H9 (cell line): ENCODE data around the gene HS6ST1. TPM values are rescaled to one million over a fixed set of nuclear protein-coding genes. Genes with fewer than 3 reads are reported as not detected.

Source experiments
- DNase-seq: peaks from one replicate; pipeline ENCODE4 v3.0.0-alpha.2; 2017
- H2AFZ ChIP-seq: one replicate; pipeline ENCODE4 v1.6.1; 2013; ENCODE audit warnings: mild to moderate bottlenecking, low read length, control low read depth, moderate library complexity
- H2AK5ac ChIP-seq: 2 replicates; pipeline ENCODE4 v1.6.1; 2013; ENCODE audit warnings: low read length, control low read depth, mixed read lengths; ENCODE audit not compliant: insufficient read length
- H2BK120ac ChIP-seq: one replicate; pipeline ENCODE4 v1.6.1; 2013; ENCODE audit warnings: low read depth, mild to moderate bottlenecking, low read length, control low read depth, inconsistent platforms; ENCODE audit not compliant: poor library complexity, severe bottlenecking
- H2BK12ac ChIP-seq: 2 replicates; pipeline ENCODE4 v1.6.1; 2013; ENCODE audit warnings: low read length, control low read depth, mixed read lengths, low read depth; ENCODE audit not compliant: insufficient read length
- H2BK15ac ChIP-seq: 2 replicates; pipeline ENCODE4 v1.6.1; 2013; ENCODE audit warnings: low read depth, low read length, control low read depth
- H2BK20ac ChIP-seq: one replicate; pipeline ENCODE4 v1.6.1; 2013; ENCODE audit warnings: low read depth, mild to moderate bottlenecking, low read length, control low read depth, inconsistent platforms; ENCODE audit not compliant: poor library complexity, severe bottlenecking
- H2BK5ac ChIP-seq: 2 replicates; pipeline ENCODE4 v1.6.1; 2013; ENCODE audit warnings: low read length, control low read depth, mixed read lengths; ENCODE audit not compliant: insufficient read length
- H3K14ac ChIP-seq: 2 replicates; pipeline ENCODE4 v1.6.1; 2013; ENCODE audit warnings: low read length, control low read depth; ENCODE audit not compliant: insufficient read depth
- H3K18ac ChIP-seq: 2 replicates; pipeline ENCODE4 v1.6.1; 2013; ENCODE audit warnings: low read depth, mild to moderate bottlenecking, mixed read lengths, low read length, control low read depth; ENCODE audit not compliant: insufficient read length
- H3K23ac ChIP-seq: 2 replicates; pipeline ENCODE4 v1.6.1; 2013; ENCODE audit warnings: low read length, control low read depth, mixed read lengths, low read depth; ENCODE audit not compliant: insufficient read length
- H3K23me2 ChIP-seq: 2 replicates; pipeline ENCODE4 v1.6.1; 2013; ENCODE audit warnings: low read depth, mild to moderate bottlenecking, mixed read lengths, low read length, control low read depth; ENCODE audit not compliant: insufficient read length, poor library complexity, severe bottlenecking
- H3K27ac ChIP-seq: 2 replicates; pipeline ENCODE4 v1.5.1; 2013; ENCODE audit warnings: low read length, control low read depth, mixed read lengths, low read depth; ENCODE audit not compliant: insufficient read length
- H3K27me3 ChIP-seq: 2 replicates; pipeline ENCODE4 v1.6.1; 2013; ENCODE audit warnings: low read length, control low read depth, inconsistent platforms; ENCODE audit not compliant: insufficient read depth
- H3K4ac ChIP-seq: 2 replicates; pipeline ENCODE4 v1.6.1; 2013; ENCODE audit warnings: low read depth, mild to moderate bottlenecking, control low read depth, inconsistent platforms, low read length, moderate library complexity
- H3K4me1 ChIP-seq: 2 replicates; pipeline ENCODE4 v1.6.1; 2013; ENCODE audit warnings: low read length, control low read depth, inconsistent platforms; ENCODE audit not compliant: insufficient read depth
- H3K4me2 ChIP-seq: 2 replicates; pipeline ENCODE4 v1.6.1; 2013; ENCODE audit warnings: low read length, control low read depth, mixed read lengths; ENCODE audit not compliant: insufficient read length, insufficient read depth
- H3K56ac ChIP-seq: 2 replicates; pipeline ENCODE4 v1.6.1; 2013; ENCODE audit warnings: low read depth, mild to moderate bottlenecking, mixed read lengths, low read length, control low read depth; ENCODE audit not compliant: insufficient read length
- H3K79me1 ChIP-seq: 2 replicates; pipeline ENCODE4 v1.6.1; 2013; ENCODE audit warnings: low read depth, mild to moderate bottlenecking, moderate library complexity, low read length, control low read depth, inconsistent platforms; ENCODE audit not compliant: insufficient read depth, poor library complexity, severe bottlenecking
- H3K79me2 ChIP-seq: 2 replicates; pipeline ENCODE4 v1.6.1; 2013; ENCODE audit warnings: low read length, control low read depth, inconsistent platforms; ENCODE audit not compliant: insufficient read depth
- H3K9ac ChIP-seq: 2 replicates; pipeline ENCODE4 v1.6.1; 2013; ENCODE audit warnings: low read length, control low read depth, mixed read lengths; ENCODE audit not compliant: insufficient read length; ENCODE audit errors: extremely low read depth
- H3K9me3 ChIP-seq: one replicate; pipeline ENCODE4 v1.6.1; 2013; ENCODE audit warnings: low read depth, low read length, inconsistent platforms; ENCODE audit not compliant: control insufficient read depth
- H3T11ph ChIP-seq: one replicate; pipeline ENCODE4 v1.6.1; 2013; ENCODE audit warnings: mild to moderate bottlenecking, low read length, control low read depth, inconsistent platforms
- H4K20me1 ChIP-seq: one replicate; pipeline ENCODE4 v1.6.1; 2013; ENCODE audit not compliant: control insufficient read depth, insufficient read length, insufficient read depth
- H4K5ac ChIP-seq: 2 replicates; pipeline ENCODE4 v1.6.1; 2013; ENCODE audit warnings: low read depth, mild to moderate bottlenecking, mixed read lengths, low read length, control low read depth; ENCODE audit not compliant: insufficient read length
- H4K8ac ChIP-seq: replicated peaks from 2 replicates; pipeline ENCODE4 v1.6.1; 2013; ENCODE audit warnings: low read length, control low read depth, mixed read lengths, low read depth; ENCODE audit not compliant: insufficient read length
- H4K91ac ChIP-seq: 2 replicates; pipeline ENCODE4 v1.6.1; 2013; ENCODE audit warnings: low read depth, mild to moderate bottlenecking, moderate library complexity, mixed read lengths, low read length, control low read depth; ENCODE audit not compliant: insufficient read length
- H3K27ac Mint-ChIP-seq, 3 experiments: 2 replicates in 2 of 3; 3 replicates in 1 of 3; pipeline ENCODE4 v1.8.0; 2020 to 2021; ENCODE audit warnings: mixed read lengths in 3 of 3, mild to moderate bottlenecking in 1 of 3, moderate library complexity in 1 of 3
- H3K27me3 Mint-ChIP-seq: 2 replicates; pipeline ENCODE4 v1.8.0; 2021; ENCODE audit warnings: low read depth, mild to moderate bottlenecking, moderate library complexity, mixed read lengths
- H3K36me3 Mint-ChIP-seq, 3 experiments: 2 replicates in 2 of 3; 3 replicates in 1 of 3; pipeline ENCODE4 v1.8.0; 2020 to 2021; ENCODE audit warnings: low read depth in 3 of 3, mixed read lengths in 3 of 3; ENCODE audit not compliant: insufficient read depth in 1 of 3
- H3K4me1 Mint-ChIP-seq, 2 experiments: 2 replicates each; pipeline ENCODE4 v1.8.0; 2020; ENCODE audit warnings: mixed read lengths in 2 of 2
- H3K4me3 Mint-ChIP-seq, 2 experiments: 2 replicates in 1 of 2; 3 replicates in 1 of 2; pipeline ENCODE4 v1.8.0; 2020 to 2021; ENCODE audit warnings: mild to moderate bottlenecking in 2 of 2, mixed read lengths in 2 of 2, moderate library complexity in 1 of 2
- H3K9me3 Mint-ChIP-seq, 2 experiments: 2 replicates in 1 of 2; 3 replicates in 1 of 2; pipeline ENCODE4 v1.8.0; 2020; ENCODE audit warnings: mild to moderate bottlenecking in 2 of 2, mixed read lengths in 2 of 2, moderate library complexity in 1 of 2
- CTCF ChIP-seq: fragments of 200-600 bp; sonication (generic); conservative IDR thresholded peaks from 3 replicates; pipeline ENCODE4 v1.8.0; 2021; ENCODE audit warnings: antibody characterized with exemption, mild to moderate bottlenecking
- WGBS: extraction: QIAGEN DNeasy Blood & Tissue Kit; methylation state at CpG from one replicate; pipeline ENCODE4 v1.1.7; 2013; ENCODE audit warnings: missing lambda C conversion rate, low lambda C conversion rate, mixed read lengths; ENCODE audit not compliant: insufficient read length; ENCODE audit errors: extremely low coverage; 5-methylcytosine and 5-hydroxymethylcytosine counted together
- total RNA-seq: library from RNA; stranded (reverse); gene quantifications from 2 replicates; pipeline ENCODE4 v1.2.1, GENCODE V29; 2021

HS6ST1 gene
- total RNA-seq, 1 experiment from 2014 or later: 60.2 TPM

- WGBS: no CpG with 5 or more reads among the region's 2 CpGs
- no peak overlapping the region for H3K56ac ChIP-seq
- no peak overlapping the region for H3K23ac ChIP-seq
- H3K27ac Mint-ChIP-seq: no peak overlapping the region
- no peak overlapping the region for H2BK20ac ChIP-seq
- H3K79me1 ChIP-seq: no peaks in the 10 kb centered on the region
- H3K4me2 ChIP-seq: no peak overlapping the region
- H3K27me3 Mint-ChIP-seq: peaks cover 2% of the 10 kb centered on the region; the same call in 1 of the 2 replicates
- TF ChIP-seq CTCF: no peak
- H3K4ac ChIP-seq: no peak overlapping the region
- no peak overlapping the region for H3K9ac ChIP-seq
- H2AK5ac ChIP-seq: no peak overlapping the region
- H2AFZ ChIP-seq: no peak overlapping the region
- no peak overlapping the region for H3T11ph ChIP-seq
- H3K4me3 Mint-ChIP-seq: no peak overlapping the region
- no peaks in the 10 kb centered on the region for H4K20me1 ChIP-seq
- peaks cover 6 to 13% (median 9%) of the 10 kb centered on the region in 3 experiments for H3K36me3 Mint-ChIP-seq
- no peaks in the 10 kb centered on the region for H3K4me1 ChIP-seq
- H3K23me2 ChIP-seq: no peaks in the 10 kb centered on the region
- H4K91ac ChIP-seq: no peak overlapping the region
- H3K27me3 ChIP-seq: no peaks in the 10 kb centered on the region
- H3K18ac ChIP-seq: no peak overlapping the region
- no peak overlapping the region for H4K5ac ChIP-seq
- H2BK5ac ChIP-seq: no peak overlapping the region
- peaks cover 21 to 23% of the 10 kb centered on the region in 2 experiments for H3K9me3 Mint-ChIP-seq
- H3K4me1 Mint-ChIP-seq: no peaks in the 10 kb centered on the region
- H2BK12ac ChIP-seq: no peak overlapping the region
- H3K27ac ChIP-seq: no peak overlapping the region
- no peaks in the 10 kb centered on the region for H3K79me2 ChIP-seq
- H3K14ac ChIP-seq: no peak overlapping the region
- no peak overlapping the region for H4K8ac ChIP-seq
- no peak overlapping the region for H2BK120ac ChIP-seq
- H2BK15ac ChIP-seq: no peak overlapping the region
- DNase-seq: no peak
- H3K9me3 ChIP-seq: no peaks in the 10 kb centered on the region
Measured at GRCh38 chr2:128332091-128332634, 13.5 kb upstream of the HS6ST1 start.
